GM12891 (cell line): ENCODE measurements around the gene CAPZA2.

ENCODE experiments used
- POLR2A ChIP-seq: IDR thresholded peaks from 2 replicates; pipeline ENCODE4 v1.6.1; 2011; ENCODE audit warnings: low read depth, low read length, control low read depth
- POLR2AphosphoS5 ChIP-seq: IDR thresholded peaks from 2 replicates; pipeline ENCODE4 v1.6.1; 2011; ENCODE audit warnings: low read depth, low read length, control low read depth
- POU2F2 ChIP-seq: IDR thresholded peaks from 2 replicates; pipeline ENCODE4 v1.6.1; 2011; ENCODE audit warnings: low read depth, mild to moderate bottlenecking, control low read depth, low read length, moderate library complexity
- TAF1 ChIP-seq: IDR thresholded peaks from 2 replicates; pipeline ENCODE4 v1.6.1; 2011; ENCODE audit warnings: low read depth, low read length, control low read depth

GRCh38 chr7:116957874-116958273 is 95.5 kb downstream of the CAPZA2 start:
- no peak for TF ChIP-seq POLR2A
- no peak for TF ChIP-seq POLR2AphosphoS5
- TF ChIP-seq TAF1: no peak
- TF ChIP-seq POU2F2: no peak
